Parathyroid adenoma (tissue), 2 donors: Measurements from ENCODE around the gene WNK3.
A peak's percentile ranks its signal among the peaks of the same experiment; 100 is the strongest.
"Not testable (repeated sequence)": the region's sequence is repeated elsewhere in the genome, so short reads cannot be mapped to it uniquely, and the experiment has no call there.

Experiments used
- H2AFZ ChIP-seq: fragments of 300-600 bp; sonication (generic); one replicate; pipeline ENCODE4 v1.7.0; 2017; ENCODE audit warnings: antibody characterized with exemption, mild to moderate bottlenecking
- H3K27ac ChIP-seq: fragments of 300-600 bp; sonication (generic); one replicate; pipeline ENCODE4 v1.7.0; 2017
- H3K27me3 ChIP-seq: fragments of 300-600 bp; sonication (generic); one replicate; pipeline ENCODE4 v1.7.0; 2017; ENCODE audit warnings: low read length; ENCODE audit not compliant: control insufficient read depth, insufficient read depth
- H3K36me3 ChIP-seq: fragments of 300-600 bp; sonication (generic); one replicate; pipeline ENCODE4 v1.7.0; 2017; ENCODE audit warnings: low read length; ENCODE audit not compliant: control insufficient read depth, insufficient read depth
- H3K4me1 ChIP-seq: fragments of 300-600 bp; sonication (generic); one replicate; pipeline ENCODE4 v1.7.0; 2017; ENCODE audit warnings: control low read depth
- H3K4me2 ChIP-seq: fragments of 300-600 bp; sonication (generic); one replicate; pipeline ENCODE4 v1.7.0; 2017; ENCODE audit warnings: low read length
- H3K4me3 ChIP-seq: fragments of 300-600 bp; sonication (generic); one replicate; pipeline ENCODE4 v1.7.0; 2017; ENCODE audit warnings: low read depth, low read length
- H3K79me2 ChIP-seq: fragments of 300-600 bp; sonication (generic); one replicate; pipeline ENCODE4 v1.7.0; 2017; ENCODE audit warnings: control low read depth
- H3K9ac ChIP-seq: fragments of 300-600 bp; sonication (generic); one replicate; pipeline ENCODE4 v1.7.0; 2017; ENCODE audit warnings: mild to moderate bottlenecking
- H3K9me3 ChIP-seq: fragments of 300-600 bp; sonication (generic); one replicate; pipeline ENCODE4 v1.7.0; 2017; ENCODE audit warnings: low read length; ENCODE audit not compliant: control insufficient read depth
- TF ChIP-seq, protein P1 (sequence below): fragments of 300-600 bp; sonication (generic); IDR thresholded peaks from one replicate; pipeline ENCODE4 v1.7.0; 2017; ENCODE audit warnings: antibody characterized with exemption, mild to moderate bottlenecking
- donor health status: primary hyperparathyroidism.

The WNK3 gene

DNA sequence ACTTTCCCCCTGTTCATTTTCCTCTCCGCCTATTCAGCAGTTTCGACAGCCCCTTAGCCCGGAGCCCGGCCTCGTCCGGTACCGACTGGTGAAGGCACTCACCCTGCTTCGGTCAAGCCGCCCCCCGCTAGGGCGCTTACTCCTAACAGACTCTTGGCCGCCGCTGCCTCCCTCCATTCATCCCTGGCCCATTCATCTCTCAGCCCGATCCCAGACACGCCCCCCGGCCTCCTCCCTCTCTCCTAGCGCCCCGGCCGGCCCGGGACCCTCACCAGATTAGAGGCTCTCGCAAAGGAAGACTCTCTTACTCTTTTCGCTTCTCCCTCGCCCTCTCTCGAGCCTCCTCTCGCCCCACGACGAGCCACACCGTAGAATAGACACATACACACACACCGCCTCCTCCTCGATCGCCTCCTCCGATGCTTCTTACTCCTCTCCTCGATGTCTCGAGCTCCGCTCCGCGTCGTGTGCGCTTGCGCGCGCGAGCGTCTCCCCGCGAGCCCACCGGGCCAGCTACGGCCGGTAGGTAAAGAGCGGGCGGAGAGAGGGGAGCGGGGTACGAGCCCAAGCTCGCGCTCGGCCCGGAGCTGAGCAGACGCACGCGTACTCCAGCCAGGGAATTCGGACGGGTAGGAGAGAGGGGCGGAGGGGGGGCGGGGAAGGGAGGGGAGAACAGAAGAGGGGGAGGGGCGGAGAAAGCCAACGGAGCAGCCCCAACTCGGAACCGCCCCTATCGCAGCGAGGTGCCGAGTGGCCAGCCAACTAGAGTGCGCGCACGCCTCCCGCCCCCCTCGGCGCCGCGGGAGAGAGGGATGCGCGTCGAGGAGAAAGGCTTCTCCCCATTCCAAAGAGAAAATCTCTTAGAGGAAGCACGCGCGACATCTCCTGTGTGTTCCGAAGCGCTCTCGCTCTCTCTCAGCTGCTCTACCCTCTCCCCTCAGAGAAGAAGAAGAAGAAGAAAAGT is at the start of gene WNK3:
TSS of gene WNK3 (minus strand) at position 633 of the 964 bp plus-strand sequence.
- Histone ChIP-seq H3K4me2 (peak within 1 kb of the TSS; percentile 78), H3K9ac (no peak within 1 kb of the TSS), H3K36me3 (no peaks in the 10 kb centered on the region), H3K4me3 (peak within 1 kb of the TSS; percentile 57), H2AFZ (peak within 1 kb of the TSS; percentile 93), H3K27me3 (no peaks in the 10 kb centered on the region), H3K27ac (peak within 1 kb of the TSS; percentile 59), H3K4me1 (no peaks in the 10 kb centered on the region), H3K79me2 (no peaks in the 10 kb centered on the region), H3K9me3 (no peaks in the 10 kb centered on the region)
- TF ChIP-seq, protein P1, sequence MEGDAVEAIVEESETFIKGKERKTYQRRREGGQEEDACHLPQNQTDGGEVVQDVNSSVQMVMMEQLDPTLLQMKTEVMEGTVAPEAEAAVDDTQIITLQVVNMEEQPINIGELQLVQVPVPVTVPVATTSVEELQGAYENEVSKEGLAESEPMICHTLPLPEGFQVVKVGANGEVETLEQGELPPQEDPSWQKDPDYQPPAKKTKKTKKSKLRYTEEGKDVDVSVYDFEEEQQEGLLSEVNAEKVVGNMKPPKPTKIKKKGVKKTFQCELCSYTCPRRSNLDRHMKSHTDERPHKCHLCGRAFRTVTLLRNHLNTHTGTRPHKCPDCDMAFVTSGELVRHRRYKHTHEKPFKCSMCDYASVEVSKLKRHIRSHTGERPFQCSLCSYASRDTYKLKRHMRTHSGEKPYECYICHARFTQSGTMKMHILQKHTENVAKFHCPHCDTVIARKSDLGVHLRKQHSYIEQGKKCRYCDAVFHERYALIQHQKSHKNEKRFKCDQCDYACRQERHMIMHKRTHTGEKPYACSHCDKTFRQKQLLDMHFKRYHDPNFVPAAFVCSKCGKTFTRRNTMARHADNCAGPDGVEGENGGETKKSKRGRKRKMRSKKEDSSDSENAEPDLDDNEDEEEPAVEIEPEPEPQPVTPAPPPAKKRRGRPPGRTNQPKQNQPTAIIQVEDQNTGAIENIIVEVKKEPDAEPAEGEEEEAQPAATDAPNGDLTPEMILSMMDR: no peak

DNA sequence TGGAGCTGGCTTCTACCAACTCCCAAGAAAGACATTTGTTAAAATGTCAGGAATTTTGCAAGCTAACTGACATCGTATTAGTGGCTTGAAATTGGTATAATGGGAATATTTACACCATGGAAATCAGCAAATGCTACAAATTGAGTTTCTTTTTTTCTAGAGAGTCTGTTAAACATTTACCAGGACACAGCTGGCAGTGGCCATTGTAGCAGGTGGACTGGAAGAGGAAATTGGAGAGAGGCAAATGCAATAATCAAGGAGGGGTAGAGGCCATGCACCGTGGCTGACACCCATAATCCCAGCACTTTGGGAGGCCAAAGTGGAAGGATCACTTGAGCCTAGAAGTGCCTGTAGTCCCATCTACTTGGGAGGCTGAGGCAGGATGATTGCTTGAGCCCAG is 49.4 kb upstream of the WNK3 start:
- Histone ChIP-seq H3K27me3 (no peaks in the 10 kb centered on the region), H3K4me2 (no peak overlapping the region), H3K36me3 (no peaks in the 10 kb centered on the region), H2AFZ (no peak overlapping the region), H3K79me2 (no peaks in the 10 kb centered on the region), H3K4me3 (no peak overlapping the region), H3K4me1 (no peaks in the 10 kb centered on the region), H3K27ac (no peak overlapping the region), H3K9me3 (no peaks in the 10 kb centered on the region), H3K9ac (no peak overlapping the region)
- TF ChIP-seq, protein P1: no peak

DNA sequence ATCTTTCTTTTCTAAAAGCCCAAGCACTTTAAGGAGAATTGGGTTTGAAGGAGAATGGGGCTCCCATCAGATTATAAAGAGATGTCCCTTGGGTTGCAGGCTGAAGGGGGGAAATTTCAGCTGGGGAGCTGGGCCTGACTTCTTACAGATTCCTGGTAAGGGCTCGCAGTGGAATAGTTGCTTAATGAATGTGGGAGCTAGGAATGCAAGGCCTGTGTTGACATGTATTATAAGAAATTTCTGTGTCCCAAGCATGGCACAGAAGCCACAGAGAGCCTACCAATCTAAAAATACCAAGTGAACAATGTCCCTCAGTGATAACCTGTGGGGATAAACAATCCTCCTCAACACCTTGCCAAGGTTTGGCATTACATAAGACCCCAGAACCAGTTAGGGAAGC is 39.3 kb upstream of the WNK3 start:
- H2AFZ ChIP-seq: no peak overlapping the region

DNA sequence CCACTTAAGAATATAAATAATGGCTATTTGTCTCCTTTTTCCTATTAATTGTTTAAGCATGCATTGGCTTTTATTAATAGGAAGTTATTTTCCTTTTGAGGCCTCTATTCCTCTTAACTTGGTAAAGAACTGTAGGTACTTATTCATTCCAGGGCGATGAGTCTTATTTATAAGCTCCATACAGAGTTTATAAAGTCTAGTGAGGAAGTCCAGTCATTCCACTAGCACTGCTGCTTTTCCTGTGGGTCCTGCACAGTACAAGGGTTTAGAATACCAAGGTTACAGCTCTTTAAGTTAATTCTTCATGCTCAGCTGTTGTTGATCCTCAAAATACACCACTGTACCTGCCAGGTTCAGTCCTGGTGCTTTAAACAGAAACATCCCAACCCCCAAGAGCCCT is 28.5 kb upstream of the WNK3 start:
- Histone ChIP-seq H3K4me1 (peaks cover 3% of the 10 kb centered on the region), H3K9ac (no peak overlapping the region), H3K4me3 (no peak overlapping the region), H3K9me3 (no peaks in the 10 kb centered on the region), H3K79me2 (no peaks in the 10 kb centered on the region), H3K27me3 (no peaks in the 10 kb centered on the region), H2AFZ (no peak overlapping the region), H3K36me3 (no peaks in the 10 kb centered on the region), H3K27ac (no peak overlapping the region), H3K4me2 (no peak overlapping the region)
- TF ChIP-seq, protein P1: no peak

More for the DNA sequence above, 39.3 kb upstream of the WNK3 start:
- TF ChIP-seq, protein P1: no peak
- H3K9ac ChIP-seq: no peak overlapping the region
- H3K4me3 ChIP-seq: no peak overlapping the region
- no peak overlapping the region for H3K4me2 ChIP-seq
- H3K36me3 ChIP-seq: no peaks in the 10 kb centered on the region
- H3K4me1 ChIP-seq: no peaks in the 10 kb centered on the region
- H3K9me3 ChIP-seq: no peaks in the 10 kb centered on the region
- H3K27me3 ChIP-seq: no peaks in the 10 kb centered on the region
- no peaks in the 10 kb centered on the region for H3K79me2 ChIP-seq
- no peak overlapping the region for H3K27ac ChIP-seq

DNA sequence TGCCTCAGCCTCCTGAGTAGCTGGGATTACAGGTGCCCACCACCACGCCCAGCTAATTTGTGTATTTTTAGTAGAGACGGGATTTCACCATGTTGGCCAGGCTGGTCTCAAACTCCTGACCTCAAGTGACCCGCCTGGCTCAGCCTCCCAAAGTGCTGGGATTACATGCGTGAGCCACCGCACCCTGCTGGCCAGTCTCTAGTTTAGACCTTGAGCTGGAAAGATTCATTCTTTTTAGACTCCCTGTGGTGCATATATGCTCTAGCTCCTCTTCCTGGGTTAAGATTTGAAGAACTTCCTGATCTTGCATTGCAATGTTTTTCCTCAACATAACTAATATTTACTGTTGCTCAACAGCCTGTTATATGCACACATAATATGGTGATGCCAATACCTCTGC is 26.8 kb upstream of the WNK3 start:
- peak overlapping the region; percentile 62 for H2AFZ ChIP-seq
- not testable (repeated sequence) for H3K27me3 ChIP-seq, H3K4me1 ChIP-seq

More for the DNA sequence above, 26.8 kb upstream of the WNK3 start:
- H3K4me2 ChIP-seq, H3K36me3 ChIP-seq, H3K4me3 ChIP-seq, H3K79me2 ChIP-seq, H3K9ac ChIP-seq, H3K9me3 ChIP-seq: not testable (repeated sequence)
- peak overlapping the region; percentile 29 for H3K27ac ChIP-seq
